Measurements from ENCODE around the gene RXFP3.

DNA sequence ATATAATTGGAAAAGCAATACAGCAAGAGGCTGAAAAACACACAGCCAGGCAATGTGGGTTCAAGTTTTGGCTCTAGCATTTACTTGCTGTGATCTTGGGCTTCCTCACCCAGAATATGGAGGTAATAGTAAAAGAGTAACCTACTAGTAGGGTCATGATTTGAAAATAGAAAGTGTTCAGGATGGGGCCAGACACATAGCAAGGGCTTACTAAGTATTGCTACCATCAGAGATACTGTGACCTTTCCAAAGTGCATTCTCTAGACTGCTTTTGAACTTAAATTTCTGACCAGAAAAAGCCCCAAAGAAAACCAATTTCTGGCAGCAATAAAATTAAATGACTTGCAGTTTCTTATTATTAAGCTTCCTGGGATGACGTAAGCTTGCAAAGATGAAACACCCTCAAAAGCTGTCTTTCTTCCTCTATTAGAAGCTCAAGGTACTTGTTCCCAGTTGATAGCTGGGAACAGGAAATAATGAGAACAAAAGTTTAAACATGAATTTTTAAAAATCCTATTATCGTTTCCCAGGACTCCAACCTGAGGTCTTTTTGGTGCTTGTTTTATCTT, 28.0 kb downstream of the RXFP3 start:
- TF ChIP-seq, protein P1, sequence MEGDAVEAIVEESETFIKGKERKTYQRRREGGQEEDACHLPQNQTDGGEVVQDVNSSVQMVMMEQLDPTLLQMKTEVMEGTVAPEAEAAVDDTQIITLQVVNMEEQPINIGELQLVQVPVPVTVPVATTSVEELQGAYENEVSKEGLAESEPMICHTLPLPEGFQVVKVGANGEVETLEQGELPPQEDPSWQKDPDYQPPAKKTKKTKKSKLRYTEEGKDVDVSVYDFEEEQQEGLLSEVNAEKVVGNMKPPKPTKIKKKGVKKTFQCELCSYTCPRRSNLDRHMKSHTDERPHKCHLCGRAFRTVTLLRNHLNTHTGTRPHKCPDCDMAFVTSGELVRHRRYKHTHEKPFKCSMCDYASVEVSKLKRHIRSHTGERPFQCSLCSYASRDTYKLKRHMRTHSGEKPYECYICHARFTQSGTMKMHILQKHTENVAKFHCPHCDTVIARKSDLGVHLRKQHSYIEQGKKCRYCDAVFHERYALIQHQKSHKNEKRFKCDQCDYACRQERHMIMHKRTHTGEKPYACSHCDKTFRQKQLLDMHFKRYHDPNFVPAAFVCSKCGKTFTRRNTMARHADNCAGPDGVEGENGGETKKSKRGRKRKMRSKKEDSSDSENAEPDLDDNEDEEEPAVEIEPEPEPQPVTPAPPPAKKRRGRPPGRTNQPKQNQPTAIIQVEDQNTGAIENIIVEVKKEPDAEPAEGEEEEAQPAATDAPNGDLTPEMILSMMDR (IDR thresholded peaks at IDR 0.05): no peak
- TF ChIP-seq POLR2A (IDR thresholded peaks at IDR 0.05): no peak

Data from lower leg skin (tissue), 3 donors.